A673 (cell line): Measurements from ENCODE around the gene GIN1.

Experiments
- CTCF ChIP-seq: fragments of 300-800, 200-600 bp; sonication (generic); conservative IDR thresholded peaks from 2 replicates; pipeline ENCODE4 v1.5.1; 2017; ENCODE audit warnings: low read depth, mild to moderate bottlenecking, antibody characterized with exemption, low read length, moderate library complexity, mixed read lengths
- EZH2 ChIP-seq: fragments of 200-600 bp; sonication (generic); IDR thresholded peaks from 2 replicates; pipeline ENCODE4 v1.6.1; 2017; ENCODE audit warnings: borderline replicate concordance, low read depth, mild to moderate bottlenecking, mixed read lengths, antibody characterized with exemption, low read length; ENCODE audit not compliant: poor library complexity, severe bottlenecking

DNA sequence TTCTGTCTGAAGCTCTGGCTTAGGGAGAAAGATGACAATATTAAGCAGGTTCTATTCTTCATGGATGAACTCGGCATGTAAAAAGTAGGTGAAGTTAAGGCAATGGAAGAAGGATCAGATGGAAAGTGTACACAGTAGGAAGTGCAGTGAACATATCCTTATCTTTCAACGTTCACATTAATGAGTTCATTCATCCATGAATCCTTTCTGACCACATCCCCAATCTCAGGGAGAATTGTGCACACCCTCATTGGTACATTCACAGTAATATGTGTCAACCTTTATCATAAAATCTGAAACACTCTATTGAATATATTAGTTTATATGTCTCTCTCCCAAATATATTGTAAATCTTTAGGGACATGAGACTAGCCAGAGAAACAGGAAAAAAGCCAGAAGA is 5.5 kb downstream of the GIN1 start:
- no peak for TF ChIP-seq CTCF
- TF ChIP-seq EZH2: no peak
